GM12864 (cell line): ENCODE data around the gene WFDC11.
"Not testable (repeated sequence)": the region's sequence is repeated elsewhere in the genome, so short reads cannot be mapped to it uniquely, and the experiment has no call there.

Experiments
- DNase-seq: peaks from one replicate; pipeline ENCODE4 v3.0.0-alpha.2; 2011; ENCODE audit warnings: low read depth
- H3K4me3 ChIP-seq: 2 replicates; pipeline ENCODE4 v1.5.1; 2011; ENCODE audit warnings: mild to moderate bottlenecking, low read depth, low read length, control low read depth
- TF ChIP-seq, protein P1 (sequence below): IDR thresholded peaks from 2 replicates; pipeline ENCODE4 v1.5.1; 2011; ENCODE audit warnings: low read depth, mild to moderate bottlenecking, moderate library complexity, low read length, control low read depth, inconsistent platforms; ENCODE audit errors: missing control alignments

Gene WFDC11

DNA sequence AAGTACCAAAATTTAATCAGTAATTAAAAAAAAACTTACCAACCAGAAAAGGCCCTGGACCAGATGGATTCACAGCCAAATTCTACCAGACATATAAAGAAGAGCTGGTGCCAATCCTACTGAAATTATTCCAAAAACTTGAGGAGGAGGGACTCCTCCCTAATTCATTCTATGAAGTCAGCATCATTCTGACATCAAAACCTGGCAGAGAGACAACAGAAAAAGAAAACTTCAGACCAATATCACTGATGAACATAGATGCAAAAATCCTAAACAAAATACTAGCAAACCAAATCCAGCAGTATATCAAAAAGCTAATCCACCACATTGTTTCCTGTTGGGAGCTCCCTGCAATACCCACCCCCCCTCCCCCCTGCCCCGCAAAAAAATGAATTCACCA, at the start of gene WFDC11:
Gene WFDC11 (minus strand): TSS at position 101 of the 400 bp plus-strand sequence. CDS start 19,639 bp downstream, outside the sequence.
- TF ChIP-seq, protein P1, sequence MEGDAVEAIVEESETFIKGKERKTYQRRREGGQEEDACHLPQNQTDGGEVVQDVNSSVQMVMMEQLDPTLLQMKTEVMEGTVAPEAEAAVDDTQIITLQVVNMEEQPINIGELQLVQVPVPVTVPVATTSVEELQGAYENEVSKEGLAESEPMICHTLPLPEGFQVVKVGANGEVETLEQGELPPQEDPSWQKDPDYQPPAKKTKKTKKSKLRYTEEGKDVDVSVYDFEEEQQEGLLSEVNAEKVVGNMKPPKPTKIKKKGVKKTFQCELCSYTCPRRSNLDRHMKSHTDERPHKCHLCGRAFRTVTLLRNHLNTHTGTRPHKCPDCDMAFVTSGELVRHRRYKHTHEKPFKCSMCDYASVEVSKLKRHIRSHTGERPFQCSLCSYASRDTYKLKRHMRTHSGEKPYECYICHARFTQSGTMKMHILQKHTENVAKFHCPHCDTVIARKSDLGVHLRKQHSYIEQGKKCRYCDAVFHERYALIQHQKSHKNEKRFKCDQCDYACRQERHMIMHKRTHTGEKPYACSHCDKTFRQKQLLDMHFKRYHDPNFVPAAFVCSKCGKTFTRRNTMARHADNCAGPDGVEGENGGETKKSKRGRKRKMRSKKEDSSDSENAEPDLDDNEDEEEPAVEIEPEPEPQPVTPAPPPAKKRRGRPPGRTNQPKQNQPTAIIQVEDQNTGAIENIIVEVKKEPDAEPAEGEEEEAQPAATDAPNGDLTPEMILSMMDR = no peak

DNA sequence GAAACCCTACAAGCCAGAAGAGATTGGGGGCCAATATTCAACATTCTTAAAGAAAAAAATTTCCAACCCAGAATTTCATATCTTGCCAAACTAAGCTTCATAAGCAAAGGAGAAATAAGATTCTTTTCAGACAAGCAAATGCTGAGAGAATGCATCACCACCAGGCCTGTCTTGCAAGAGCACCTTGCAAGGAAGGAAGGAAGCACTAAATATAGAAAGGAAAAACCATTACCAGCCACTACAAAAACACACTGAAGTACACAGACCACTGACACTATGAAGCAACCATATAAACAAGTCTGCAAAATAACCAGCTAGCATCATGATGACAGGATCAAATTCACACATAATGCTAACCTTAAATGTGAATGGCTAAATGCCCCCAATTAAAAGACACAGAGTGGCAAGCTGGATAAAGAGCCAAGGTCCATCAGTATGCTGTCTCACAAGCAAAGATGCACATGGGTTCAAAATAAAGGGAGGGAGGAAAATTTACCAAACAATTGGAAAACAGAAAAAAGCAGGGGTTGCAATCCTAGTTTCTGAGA, 46.2 kb upstream of the WFDC11 start:
- H3K4me3 ChIP-seq, DNase-seq: not testable (repeated sequence)

More for the DNA sequence above, at the start of gene WFDC11:
- no peak for DNase-seq
- no peak within 1 kb of the TSS for H3K4me3 ChIP-seq

DNA sequence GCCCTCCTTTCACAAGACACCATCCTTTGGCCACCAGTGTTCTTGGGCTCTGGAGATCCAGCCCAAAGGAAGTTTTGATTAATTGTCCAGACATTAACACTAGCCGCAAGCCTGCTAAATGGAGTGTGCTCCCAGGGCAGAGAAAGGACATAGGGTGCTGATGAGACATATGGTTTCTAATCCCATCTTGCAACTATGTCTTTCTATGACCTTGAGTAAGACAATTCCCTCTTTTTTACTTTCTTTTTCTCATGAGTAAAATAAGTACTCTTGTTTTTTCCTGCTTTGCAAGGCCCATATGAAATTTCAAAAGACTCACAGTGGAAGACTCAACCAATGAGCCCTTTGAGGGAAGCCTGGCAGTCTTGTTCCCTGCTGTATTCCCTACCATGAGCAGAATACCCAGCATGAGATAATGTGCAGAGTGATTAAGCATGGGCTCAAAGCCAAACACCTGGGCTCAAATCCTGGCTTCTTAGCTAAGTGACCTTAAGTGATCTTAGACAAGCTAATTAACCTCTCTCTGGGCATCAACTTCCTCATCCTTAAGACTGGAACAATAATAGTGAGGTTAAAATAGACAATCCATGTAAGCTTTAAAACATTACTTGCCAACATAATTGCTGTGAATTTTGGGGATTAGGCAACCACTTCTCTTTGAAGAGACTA, 35.1 kb upstream of the WFDC11 start, which contains the start of gene WFDC10B:
Gene WFDC10B (minus strand): TSS at position 51 of the 669 bp plus-strand sequence. CDS start 19,027 bp downstream, outside the sequence.
- TF ChIP-seq, protein P1 = no peak
- H3K4me3 ChIP-seq = no peak within 1 kb of the TSS
- no peak for DNase-seq

DNA sequence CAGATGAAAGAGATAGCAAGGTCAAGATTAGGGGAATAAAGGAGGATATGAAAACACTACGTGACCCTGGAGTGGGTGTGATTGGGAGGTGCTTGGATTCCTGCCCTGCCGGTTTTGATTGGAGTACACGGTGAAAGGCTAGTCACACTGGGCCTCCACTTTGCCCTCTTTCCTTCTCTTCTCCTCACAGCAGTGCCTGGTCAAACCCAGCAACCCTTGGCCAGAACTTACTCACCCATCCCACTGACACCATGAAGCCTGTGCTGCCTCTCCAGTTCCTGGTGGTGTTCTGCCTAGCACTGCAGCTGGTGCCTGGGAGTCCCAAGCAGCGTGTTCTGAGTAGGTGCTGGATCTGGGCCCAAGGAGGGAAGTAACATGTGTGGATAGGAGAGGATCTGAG, 31.8 kb upstream of the WFDC11 start, which contains the start of gene WFDC13:
Gene WFDC13 (plus strand): TSS at position 166 of the 400 bp plus-strand sequence. CDS start 86 bp downstream, at position 252.
- TF ChIP-seq, protein P1 = no peak
- no peak within 1 kb of the TSS for H3K4me3 ChIP-seq
- no peak for DNase-seq

DNA sequence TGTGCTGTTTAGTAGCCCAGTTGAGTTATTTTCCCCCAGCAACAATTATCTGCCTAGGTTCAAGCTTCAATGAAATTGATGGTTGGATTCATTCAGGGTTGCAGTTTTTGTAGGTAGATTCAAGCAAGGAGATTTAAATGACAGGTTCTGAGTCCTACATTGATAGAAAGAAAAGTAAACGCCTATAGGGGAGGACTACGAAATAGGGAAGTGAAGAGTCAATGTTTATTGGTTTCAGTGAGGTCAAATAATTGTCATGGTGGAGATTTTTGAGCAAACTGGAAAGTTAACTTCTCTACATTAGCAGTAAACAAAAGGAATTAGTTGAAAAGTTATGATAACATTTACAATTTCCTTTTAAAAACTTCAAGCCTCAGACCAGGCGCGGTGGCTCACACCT, 31.1 kb upstream of the WFDC11 start:
- no peak overlapping the region for H3K4me3 ChIP-seq
- peak; percentile 12 for DNase-seq
- TF ChIP-seq, protein P1 = no peak

DNA sequence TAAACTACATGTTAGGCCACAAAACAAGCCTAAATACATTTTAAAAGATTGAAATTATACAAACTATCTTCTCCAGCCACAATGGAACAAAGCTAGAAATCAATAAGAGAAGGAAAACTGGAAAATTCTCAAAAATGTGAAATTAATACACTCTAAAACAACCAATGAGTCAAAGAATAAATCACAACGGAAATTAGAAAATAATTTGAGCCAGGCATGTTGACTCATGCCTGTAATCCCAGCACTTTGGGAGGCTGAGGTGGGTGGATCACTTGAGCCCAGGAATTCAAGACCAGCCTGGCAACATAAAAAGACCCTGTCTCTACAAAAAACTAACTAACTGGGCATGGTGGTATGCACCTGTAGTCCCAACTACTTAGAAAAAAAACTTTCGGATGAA, 25.5 kb upstream of the WFDC11 start:
- no peak overlapping the region for H3K4me3 ChIP-seq
- DNase-seq = no peak
- TF ChIP-seq, protein P1 = no peak

DNA sequence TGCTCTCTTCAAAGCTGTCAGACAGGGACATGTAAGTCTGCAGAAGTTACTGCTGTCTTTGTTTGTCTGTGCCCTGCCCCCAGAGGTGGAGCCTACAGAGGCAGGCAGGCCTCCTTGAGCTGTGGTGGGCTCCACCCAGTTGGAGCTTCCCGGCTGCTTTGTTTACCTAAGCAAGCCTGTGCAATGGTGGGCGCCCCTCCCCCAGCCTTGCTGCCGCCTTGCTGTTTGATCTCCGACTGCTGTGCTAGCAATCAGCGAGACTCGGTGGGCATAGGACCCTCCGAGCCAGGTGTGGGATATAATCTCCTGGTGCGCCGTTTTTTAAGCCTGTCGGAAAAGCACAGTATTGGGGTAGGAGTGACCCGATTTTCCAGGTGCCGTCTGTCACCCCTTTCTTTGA, 23.3 kb upstream of the WFDC11 start:
- not testable (repeated sequence) for DNase-seq

DNA sequence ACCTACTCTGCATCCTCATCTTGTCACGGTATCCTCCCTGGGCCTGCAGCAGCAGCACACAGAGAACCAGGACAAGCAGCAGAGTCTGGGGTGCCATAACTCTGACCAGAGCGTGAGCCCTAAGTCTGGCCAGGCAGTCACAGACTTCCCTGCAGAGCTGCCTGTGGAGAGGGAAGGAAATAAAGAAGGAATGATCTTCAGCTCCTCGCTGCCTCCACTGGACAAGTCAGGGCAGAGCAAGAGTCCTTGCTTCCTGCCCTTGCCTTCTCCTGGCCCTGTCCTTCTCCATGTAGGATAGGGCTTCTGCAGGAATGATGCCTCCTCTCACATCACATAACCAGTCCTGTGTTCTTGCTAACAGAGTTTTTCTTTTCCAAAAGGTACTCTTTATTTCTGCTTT, 15.9 kb upstream of the WFDC11 start:
- H3K4me3 ChIP-seq = no peak overlapping the region
- DNase-seq = no peak
- TF ChIP-seq, protein P1 = peak; percentile 2

More for the DNA sequence above, 23.3 kb upstream of the WFDC11 start:
- H3K4me3 ChIP-seq = not testable (repeated sequence)
